ENCODE measurements around the gene GNG7. TPM values are rescaled to one million over a fixed set of nuclear protein-coding genes. Genes with fewer than 3 reads are reported as not detected.

The GNG7 gene
- total and polyA plus RNA-seq, 8 donors, result 4.0 to 8.8 (median 6.0) TPM

- Histone ChIP-seq H3K27me3 (no peaks in the 10 kb centered on the region), H3K27ac (no peak overlapping the region), H3K4me1 (no peaks in the 10 kb centered on the region), H3K4me3 (no peak overlapping the region), H3K36me3 (no peaks in the 10 kb centered on the region), H3K9me3 (no peaks in the 10 kb centered on the region)
- ATAC-seq, result no peak
- FAIRE-seq, result no peak
- intact Hi-C loops (cut with DNase I), result no loop called here
- TF ChIP-seq CTCF (IDR thresholded peaks at IDR 0.05), result no peak
- WGBS, 2 donors, result 90 to 94% methylated on average over 9 of the region's 9 CpGs
- DNase-seq, result no peak
These were observed 36.0 kb downstream of the GNG7 start for GRCh38 chr19:2666344-2666994.

- Histone ChIP-seq H3K9me3 (no peaks in the 10 kb centered on the region), H3K27me3 (no peaks in the 10 kb centered on the region), H3K4me1 (no peaks in the 10 kb centered on the region), H3K27ac (no peak overlapping the region), H3K4me3 (no peak overlapping the region), H3K36me3 (no peaks in the 10 kb centered on the region)
- FAIRE-seq (no peak), DNase-seq (no peak), ATAC-seq (no peak)
- WGBS, 2 donors, result 93 to 94% methylated on average over 10 to 11 of the region's 11 CpGs
- TF ChIP-seq CTCF (IDR thresholded peaks at IDR 0.05), result no peak
- intact Hi-C loops (cut with DNase I), result no loop called here
These were observed 37.4 kb downstream of the GNG7 start for GRCh38 chr19:2665103-2665502.

DNA sequence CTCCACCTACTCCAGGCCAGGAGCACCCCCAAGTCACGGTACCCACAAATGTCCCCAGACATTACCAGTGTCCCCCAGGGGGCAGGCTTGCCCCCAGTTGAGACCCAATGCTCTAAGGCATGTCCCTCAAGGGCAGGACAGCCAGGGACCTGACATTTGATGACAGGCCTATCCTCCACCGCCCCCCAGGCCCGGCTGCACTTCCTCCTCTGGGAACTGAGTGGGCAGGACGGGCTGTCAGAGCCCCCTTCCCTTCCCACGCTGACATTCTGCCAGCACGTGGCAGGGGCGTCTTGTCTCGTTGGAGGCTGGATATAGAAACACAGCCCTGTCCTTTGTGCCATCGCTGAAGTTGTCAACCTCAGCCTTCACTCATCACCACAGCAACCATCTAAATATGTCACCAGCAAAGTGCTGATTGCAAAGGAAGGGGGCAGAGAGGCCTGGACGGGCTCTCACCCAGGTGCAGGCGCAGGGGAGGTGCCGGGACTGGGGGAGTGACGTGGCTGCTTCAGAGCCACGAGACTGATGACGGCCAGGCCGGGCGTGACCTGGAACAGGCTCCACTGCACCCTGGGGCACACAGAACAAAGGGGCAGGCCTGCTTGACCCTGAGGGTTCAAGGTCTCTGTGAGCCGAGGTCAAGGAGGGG is 38.4 kb downstream of the GNG7 start:
- no peak for DNase-seq
- 74 to 78% methylated on average over 16 to 18 of the region's 18 CpGs for WGBS, 2 donors
- H3K4me1 ChIP-seq, result no peaks in the 10 kb centered on the region
- no peak for TF ChIP-seq CTCF (IDR thresholded peaks at IDR 0.05)
- no peaks in the 10 kb centered on the region for H3K9me3 ChIP-seq
- intact Hi-C loops (cut with DNase I), result no loop called here
- H3K27ac ChIP-seq, result no peak overlapping the region
- H3K4me3 ChIP-seq, result no peak overlapping the region
- peak in 3 of 4 donors; percentile 43 to 85 (median 79) for ATAC-seq
- H3K27me3 ChIP-seq, result no peaks in the 10 kb centered on the region
- H3K36me3 ChIP-seq, result no peaks in the 10 kb centered on the region
- FAIRE-seq, result no peak

DNA sequence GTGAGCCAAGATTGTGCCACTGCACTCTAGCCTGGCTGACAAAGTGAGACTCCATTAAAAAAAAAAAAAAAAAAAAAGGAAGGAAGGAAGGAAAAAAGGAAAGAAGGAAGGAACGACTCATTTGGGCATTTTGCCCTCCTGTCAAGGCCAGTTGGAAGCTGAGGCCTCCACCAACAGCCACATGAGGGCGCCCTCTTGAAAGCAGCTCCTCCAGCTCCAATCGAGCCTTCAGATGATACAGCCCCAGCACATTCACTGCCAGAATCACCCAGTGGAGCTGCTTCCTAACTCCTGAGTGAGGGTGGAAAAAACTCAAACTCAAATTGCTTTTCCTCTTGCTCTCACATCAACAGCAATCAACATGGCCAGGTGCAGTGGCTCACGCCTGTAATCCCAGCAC is 40.9 kb downstream of the GNG7 start:
- Histone ChIP-seq H3K27me3 (no peaks in the 10 kb centered on the region), H3K4me3 (no peak overlapping the region), H3K9me3 (no peaks in the 10 kb centered on the region), H3K27ac (no peak overlapping the region), H3K4me1 (no peaks in the 10 kb centered on the region), H3K36me3 (no peaks in the 10 kb centered on the region)
- ATAC-seq (no peak), FAIRE-seq (no peak), DNase-seq (no peak)
- WGBS, 2 donors, result 65 to 75% methylated on average over 4 of the region's 4 CpGs
- no peak for TF ChIP-seq CTCF (IDR thresholded peaks at IDR 0.05)
- intact Hi-C loops (cut with DNase I), result no loop called here

DNA sequence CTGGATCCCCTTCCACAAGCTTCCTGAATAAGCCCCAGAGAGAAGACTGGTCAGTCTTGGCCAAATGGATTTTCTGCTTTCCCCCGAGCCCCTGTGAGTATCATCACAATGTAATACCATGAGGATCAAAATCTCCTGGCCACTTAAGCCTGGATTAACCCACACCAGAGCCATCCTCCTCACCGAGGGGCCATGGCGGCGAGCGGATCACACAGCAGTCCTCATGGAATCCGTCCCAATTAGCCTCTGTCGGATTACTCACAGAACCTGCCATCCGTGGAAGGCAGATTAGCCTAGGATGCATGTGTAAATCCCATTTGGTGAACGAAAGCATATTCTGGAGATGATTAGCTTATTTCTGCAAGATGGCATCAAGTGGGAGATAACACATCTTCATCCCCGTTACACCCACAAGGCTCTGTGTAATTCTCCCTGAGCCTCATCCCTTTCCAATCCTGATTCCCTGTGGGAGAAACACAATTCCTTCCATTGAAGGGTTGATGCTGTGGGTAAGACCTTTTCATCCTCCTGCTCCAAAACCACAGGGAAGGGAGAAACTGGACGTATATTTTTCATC is 42.5 kb downstream of the GNG7 start:
- TF ChIP-seq CTCF (IDR thresholded peaks at IDR 0.05), result no peak
- ATAC-seq (no peak), DNase-seq (no peak), FAIRE-seq (no peak)
- H3K4me3 ChIP-seq, result no peak overlapping the region
- H3K27ac ChIP-seq, result no peak overlapping the region
- intact Hi-C loops (cut with DNase I), result loop anchor here in 1 of 3 donors (10.0 kb wide), 1 partner anchor 105 kb away; no protein-coding TSS in a partner anchor
- no peaks in the 10 kb centered on the region for H3K9me3 ChIP-seq
- 85 to 89% methylated on average over 11 of the region's 11 CpGs for WGBS, 2 donors
- H3K36me3 ChIP-seq, result no peaks in the 10 kb centered on the region
- no peaks in the 10 kb centered on the region for H3K27me3 ChIP-seq
- H3K4me1 ChIP-seq, result no peaks in the 10 kb centered on the region

All from pancreas (tissue), 10 donors.